GM12874 (cell line): ENCODE results near the gene DAB2.

Experiments used
- CTCF ChIP-seq: IDR thresholded peaks from 2 replicates; pipeline ENCODE4 v1.5.1; 2011; ENCODE audit warnings: low read depth, mild to moderate bottlenecking, control low read depth, low read length, moderate library complexity; ENCODE audit not compliant: insufficient read depth

DAB2 gene

GRCh38 chr5:39353717-39354399 lies 70.9 kb downstream of the DAB2 start:
- TF ChIP-seq CTCF: no peak

- no peak for TF ChIP-seq CTCF
These were observed 71.8 kb downstream of the DAB2 start for GRCh38 chr5:39352951-39353350.

GRCh38 chr5:39352170-39352569 lies 72.6 kb downstream of the DAB2 start:
- TF ChIP-seq CTCF: no peak

- TF ChIP-seq CTCF: no peak
These were observed 75.3 kb downstream of the DAB2 start for GRCh38 chr5:39349484-39349883.

- no peak for TF ChIP-seq CTCF
These were observed 82.3 kb downstream of the DAB2 start for GRCh38 chr5:39342460-39342859.

- TF ChIP-seq CTCF: no peak
These were observed 82.9 kb downstream of the DAB2 start for GRCh38 chr5:39341896-39342295.

- no peak for TF ChIP-seq CTCF
These were observed 84.3 kb downstream of the DAB2 start for GRCh38 chr5:39340506-39340905.
